GM12873 (cell line): ENCODE measurements around the gene NIP7.

Experiments
- TF ChIP-seq, protein P1 (sequence below): IDR thresholded peaks from 2 replicates; pipeline ENCODE4 v1.5.1; 2012; ENCODE audit warnings: low read depth, mild to moderate bottlenecking, moderate library complexity, low read length, control low read depth; ENCODE audit not compliant: insufficient read depth; ENCODE audit errors: missing control alignments

NIP7 gene

DNA sequence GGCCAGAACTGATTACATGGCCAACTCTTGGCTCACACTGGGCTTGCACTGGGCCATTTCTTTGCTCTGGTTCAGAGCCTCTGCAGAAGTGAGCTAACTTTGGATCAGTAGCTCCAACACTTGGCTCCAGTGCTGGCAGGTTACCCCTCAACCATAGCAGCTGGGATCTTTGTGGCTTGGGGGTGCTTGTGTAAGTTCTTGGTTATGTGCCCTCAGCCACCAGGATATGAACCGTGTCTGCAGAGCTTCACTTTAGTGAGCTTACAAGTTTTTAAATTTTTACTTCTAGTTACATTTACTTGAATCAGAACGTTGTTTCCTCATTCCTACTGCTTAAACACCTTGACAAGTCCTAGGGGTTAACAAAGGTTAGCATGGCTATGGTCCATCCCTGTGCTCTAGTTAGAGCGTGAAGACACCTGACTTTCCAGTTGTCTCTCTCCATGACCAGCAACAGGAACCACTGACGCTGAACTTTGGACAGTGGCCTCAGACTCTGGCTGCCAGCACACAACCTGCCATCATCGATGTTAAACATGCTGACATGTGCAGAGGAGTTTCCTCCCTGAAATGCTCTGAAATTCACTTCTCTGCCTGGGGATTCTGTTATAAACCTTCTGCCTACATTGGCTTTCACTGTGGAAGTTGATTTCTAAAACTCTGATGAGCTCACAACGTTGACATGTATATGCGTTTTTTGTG, 13.2 kb upstream of the NIP7 start:
- TF ChIP-seq, protein P1, sequence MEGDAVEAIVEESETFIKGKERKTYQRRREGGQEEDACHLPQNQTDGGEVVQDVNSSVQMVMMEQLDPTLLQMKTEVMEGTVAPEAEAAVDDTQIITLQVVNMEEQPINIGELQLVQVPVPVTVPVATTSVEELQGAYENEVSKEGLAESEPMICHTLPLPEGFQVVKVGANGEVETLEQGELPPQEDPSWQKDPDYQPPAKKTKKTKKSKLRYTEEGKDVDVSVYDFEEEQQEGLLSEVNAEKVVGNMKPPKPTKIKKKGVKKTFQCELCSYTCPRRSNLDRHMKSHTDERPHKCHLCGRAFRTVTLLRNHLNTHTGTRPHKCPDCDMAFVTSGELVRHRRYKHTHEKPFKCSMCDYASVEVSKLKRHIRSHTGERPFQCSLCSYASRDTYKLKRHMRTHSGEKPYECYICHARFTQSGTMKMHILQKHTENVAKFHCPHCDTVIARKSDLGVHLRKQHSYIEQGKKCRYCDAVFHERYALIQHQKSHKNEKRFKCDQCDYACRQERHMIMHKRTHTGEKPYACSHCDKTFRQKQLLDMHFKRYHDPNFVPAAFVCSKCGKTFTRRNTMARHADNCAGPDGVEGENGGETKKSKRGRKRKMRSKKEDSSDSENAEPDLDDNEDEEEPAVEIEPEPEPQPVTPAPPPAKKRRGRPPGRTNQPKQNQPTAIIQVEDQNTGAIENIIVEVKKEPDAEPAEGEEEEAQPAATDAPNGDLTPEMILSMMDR, result no peak

DNA sequence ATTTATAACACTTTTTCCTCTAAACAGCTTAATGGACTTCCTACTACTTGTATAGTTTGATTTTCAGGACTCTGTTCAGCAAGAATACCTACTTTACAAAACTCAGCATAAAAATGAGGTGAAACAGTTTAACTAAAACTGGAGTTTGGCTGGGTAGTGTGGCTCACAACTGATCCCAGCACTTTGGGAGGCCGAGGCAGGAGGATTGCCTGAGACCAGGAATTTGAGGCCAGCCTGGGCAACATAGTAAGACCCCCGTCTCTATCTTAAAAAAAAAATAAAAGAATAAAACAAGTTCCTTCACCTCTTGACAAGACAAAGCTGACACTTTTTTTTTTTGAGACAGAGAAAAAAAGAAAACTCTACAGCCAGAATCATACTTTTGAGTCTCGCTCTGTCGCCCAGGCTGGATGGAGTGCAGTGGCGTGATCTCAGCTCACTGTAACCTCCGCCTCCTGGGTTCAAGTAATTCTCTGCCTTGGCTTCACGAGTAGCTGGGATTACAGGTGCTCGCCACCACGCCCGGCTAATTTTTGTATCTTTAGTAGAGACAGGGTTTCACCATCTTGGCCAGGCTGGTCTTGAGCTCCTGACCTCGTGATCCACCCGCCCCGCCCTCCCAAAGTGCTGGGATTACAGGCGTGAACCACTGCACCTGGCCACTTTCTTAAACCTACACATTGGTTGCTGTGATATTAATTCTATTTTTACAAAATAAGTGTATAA, 11.8 kb upstream of the NIP7 start:
- TF ChIP-seq, protein P1, result no peak

DNA sequence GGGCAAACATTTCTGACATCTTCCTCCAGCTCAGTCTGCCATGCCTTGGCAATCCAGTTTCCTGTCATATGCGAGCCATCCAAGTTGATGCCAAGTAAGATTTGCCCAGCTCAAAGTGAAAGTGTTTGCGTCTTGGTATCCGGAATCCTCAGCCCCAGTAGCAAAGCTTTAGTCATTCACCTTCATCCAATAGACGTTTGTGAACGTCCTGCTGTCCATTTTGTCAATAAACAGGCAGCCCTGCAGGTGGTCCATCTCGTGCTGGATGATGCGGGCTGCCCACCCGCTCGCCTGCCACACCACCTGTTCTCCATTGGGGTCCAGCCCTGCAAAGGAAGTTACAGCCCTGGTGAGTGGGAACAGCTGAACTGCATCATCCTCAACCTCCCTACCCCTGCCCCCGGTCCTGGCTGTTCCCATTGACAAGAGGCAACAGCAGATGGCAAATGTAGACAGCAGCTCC, 10.7 kb upstream of the NIP7 start:
- TF ChIP-seq, protein P1, result no peak

- TF ChIP-seq, protein P1, result no peak
These were observed 9.9 kb upstream of the NIP7 start for GRCh38 chr16:69329369-69330285.

- TF ChIP-seq, protein P1, result no peak
These were observed 9.1 kb upstream of the NIP7 start, which contains the start of gene PDF for GRCh38 chr16:69330286-69331109. Gene PDF, minus strand, starts transcription at chr16:69330588. Its CDS starts 18 bp downstream, at chr16:69330570.

- TF ChIP-seq, protein P1, result no peak
These were observed 4.9 kb upstream of the NIP7 start for GRCh38 chr16:69334696-69335095.
